22Rv1 (cell line): ENCODE measurements around the gene CD7.
A peak's percentile ranks its signal among the peaks of the same experiment; 100 is the strongest.

ENCODE experiments used
- H3K27ac ChIP-seq: fragments of 450-650 bp; 2 replicates; pipeline ENCODE4 v1.5.1; 2017
- CTCF ChIP-seq: fragments of 450-650 bp; IDR thresholded peaks from 2 replicates; pipeline ENCODE4 v1.5.1; 2017; ENCODE audit warnings: mild to moderate bottlenecking
- ZFX ChIP-seq: fragments of 450-650 bp; IDR thresholded peaks from 2 replicates; pipeline ENCODE4 v1.6.1; 2017; ENCODE audit warnings: antibody characterized with exemption, borderline replicate concordance

The CD7 gene

DNA sequence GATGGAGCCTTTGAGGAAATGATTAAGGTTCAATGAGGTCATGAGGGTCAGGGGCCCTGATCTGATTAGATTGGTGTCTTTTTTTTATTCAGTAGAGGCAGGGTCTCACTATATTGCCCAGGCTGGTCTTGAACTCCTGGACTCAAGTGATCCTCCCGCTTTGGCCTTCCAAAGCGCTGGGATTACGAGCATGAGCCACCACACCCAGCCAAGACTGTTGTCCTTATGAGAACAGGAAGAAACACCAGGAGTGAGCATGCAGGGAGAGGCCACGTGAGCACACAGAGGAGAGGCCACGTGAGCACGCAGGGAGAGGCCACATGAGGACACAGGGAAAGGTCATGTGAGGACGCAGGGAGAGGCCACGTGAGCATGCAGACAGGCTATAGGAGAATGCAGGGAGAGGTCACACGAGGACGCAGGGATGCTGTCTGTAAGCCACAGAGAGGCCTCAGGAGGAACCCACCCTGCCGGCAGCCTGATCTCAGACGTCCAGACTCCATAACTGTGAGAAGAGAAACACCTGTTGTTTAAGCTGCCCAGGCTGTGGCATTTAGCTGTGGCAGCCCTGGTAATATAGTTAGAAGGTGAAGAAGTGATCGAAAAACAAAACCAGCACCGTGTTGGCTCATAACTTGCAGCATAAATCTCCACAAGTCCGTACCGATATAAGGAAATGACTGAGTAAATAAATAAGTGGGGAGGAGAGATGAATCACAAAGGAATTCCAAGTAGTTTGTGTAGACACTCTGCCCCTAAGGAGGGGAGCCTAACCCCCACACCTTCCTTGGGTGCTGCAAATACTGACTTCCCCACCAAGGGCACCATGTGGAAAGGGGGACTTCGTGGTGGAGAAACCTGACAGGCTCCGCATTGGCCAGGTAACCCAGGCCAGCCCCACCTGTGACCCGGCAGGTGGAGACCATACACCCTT is 29.3 kb downstream of the CD7 start:
- TF ChIP-seq CTCF = no peak
- no peak for TF ChIP-seq ZFX
- H3K27ac ChIP-seq = peak overlapping the region; percentile 97

- TF ChIP-seq ZFX = no peak
- TF ChIP-seq CTCF = no peak
- H3K27ac ChIP-seq = peak overlapping the region; percentile 97
Measured at GRCh38 chr17:82287013-82287867, 30.2 kb downstream of the CD7 start.

DNA sequence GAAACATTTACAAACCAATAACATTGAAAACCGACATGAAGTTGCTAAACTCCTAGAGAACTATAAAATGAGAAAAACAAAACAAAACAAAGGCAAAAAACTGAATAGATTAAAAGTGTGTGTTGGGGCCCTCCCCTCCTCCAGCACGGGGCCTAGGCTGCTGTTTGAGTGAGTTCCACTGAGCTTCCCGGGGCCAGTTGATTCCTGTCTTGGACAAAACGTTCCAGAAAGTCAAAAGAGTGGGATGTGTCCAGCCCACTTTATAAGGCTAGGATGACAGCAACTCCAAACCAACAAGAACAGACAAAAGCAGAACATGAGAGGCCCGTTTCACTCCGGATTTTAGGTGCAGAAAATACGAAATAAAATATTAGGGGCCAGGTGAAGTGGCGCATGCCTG is 32.3 kb downstream of the CD7 start:
- TF ChIP-seq ZFX (no peak), CTCF (no peak)
- H3K27ac ChIP-seq = no peak overlapping the region

- TF ChIP-seq CTCF (no peak), ZFX (no peak)
Measured at GRCh38 chr17:82283208-82283749, 34.1 kb downstream of the CD7 start.

GRCh38 chr17:82282239-82283207 is 34.9 kb downstream of the CD7 start:
- H3K27ac ChIP-seq = no peak overlapping the region
- no peak for TF ChIP-seq ZFX

More at GRCh38 chr17:82283208-82283749, 34.1 kb downstream of the CD7 start:
- H3K27ac ChIP-seq = no peak overlapping the region

GRCh38 chr17:82281502-82282238 is 35.7 kb downstream of the CD7 start:
- H3K27ac ChIP-seq = no peak overlapping the region
- TF ChIP-seq CTCF (no peak), ZFX (no peak)
